Endothelial cell of umbilical vein (primary cell): ENCODE data around the gene EEF1AKMT3. TPM values are rescaled to one million over a fixed set of nuclear protein-coding genes. Genes with fewer than 3 reads are reported as not detected.

Source experiments
- BruUV-seq: library from RNA; stranded (reverse); fragments of 400-500 nt; replicated peaks from 2 replicates; lab custom pipeline; 2021; lab: Mats Ljungman, UMichigan
- CTCF ChIA-PET: fragments of 300-600, 350-600 bp; sonication (Branson Sonifier 250); formaldehyde crosslinking; loops from one replicate; lab custom pipeline; 2021; ENCODE audit warnings: antibody characterized with exemption, inconsistent platforms; lab: Charles Lee
- POLR2A ChIA-PET: fragments of 300-600, 350-600 bp; sonication (Branson Sonifier 250); formaldehyde crosslinking; loops from one replicate; lab custom pipeline; 2021; ENCODE audit warnings: antibody characterized with exemption, inconsistent platforms; lab: Charles Lee
- DNase-seq: peaks from one replicate; pipeline ENCODE4 v3.0.0-alpha.2; 2011; ENCODE audit warnings: low read depth, low spot score
- FAIRE-seq: peaks from 2 replicates; lab custom pipeline; 2011; peaks lifted over from hg19 to GRCh38; lab: Jason Lieb, UNC
- H2AFZ ChIP-seq: 2 replicates; pipeline ENCODE4 v1.6.0; 2012; ENCODE audit warnings: low read depth, low read length, control low read depth, inconsistent platforms
- H3K27ac ChIP-seq: 2 replicates; pipeline ENCODE4 v1.5.1; 2011; ENCODE audit warnings: low read depth, mild to moderate bottlenecking, control low read depth, low read length, moderate library complexity; ENCODE audit not compliant: insufficient read depth
- H3K27me3 ChIP-seq, 2 experiments: 2 replicates each; pipeline versions ENCODE4 v1.6.0 to v1.6.1; 2011; ENCODE audit warnings: low read length in 2 of 2, mixed read lengths in 1 of 2; ENCODE audit not compliant: control insufficient read depth in 2 of 2, insufficient read depth in 2 of 2
- H3K36me3 ChIP-seq, 2 experiments: 2 replicates in 1 of 2; 3 replicates in 1 of 2; pipeline ENCODE4 v1.5.1; 2011; ENCODE audit warnings: low read length in 2 of 2, mild to moderate bottlenecking in 1 of 2, moderate library complexity in 1 of 2; ENCODE audit not compliant: control insufficient read depth in 2 of 2, insufficient read depth in 2 of 2; ENCODE audit errors: extremely low read depth in 1 of 2
- H3K4me1 ChIP-seq: 3 replicates; pipeline ENCODE4 v1.5.1; 2011; ENCODE audit warnings: mild to moderate bottlenecking, low read length; ENCODE audit not compliant: control insufficient read depth, insufficient read depth; ENCODE audit errors: extremely low read depth
- H3K4me2 ChIP-seq: 2 replicates; pipeline ENCODE4 v1.6.1; 2011; ENCODE audit warnings: low read length, control low read depth, mixed read lengths; ENCODE audit not compliant: insufficient read depth
- H3K4me3 ChIP-seq, 3 experiments: fragments of 200-600 bp in 1 of 3; sonication (generic), shearing (Covaris generic) in 1 of 3; replicated peaks in 1 of 3; 2 replicates each; pipeline ENCODE4 v1.5.1; 2011 to 2016; ENCODE audit warnings: control low read depth in 3 of 3, low read length in 3 of 3, mild to moderate bottlenecking in 2 of 3, inconsistent platforms in 1 of 3, low read depth in 1 of 3, moderate library complexity in 1 of 3; ENCODE audit not compliant: insufficient read depth in 1 of 3
- H3K79me2 ChIP-seq: 2 replicates; pipeline ENCODE4 v1.6.0; 2012; ENCODE audit warnings: low read length, inconsistent platforms; ENCODE audit not compliant: control insufficient read depth, insufficient read depth
- H3K9ac ChIP-seq: replicated peaks from 2 replicates; pipeline ENCODE3; 2011; ENCODE audit warnings: low read length, control low read depth; ENCODE audit not compliant: insufficient read depth; ENCODE audit errors: extremely low read depth
- H3K9me1 ChIP-seq: replicated peaks from 3 replicates; pipeline ENCODE4 v1.6.0; 2011; ENCODE audit warnings: mild to moderate bottlenecking, low read length; ENCODE audit not compliant: control insufficient read depth, insufficient read depth; ENCODE audit errors: extremely low read depth
- H3K9me3 ChIP-seq: replicated peaks from 2 replicates; pipeline ENCODE4 v1.5.1; 2012; ENCODE audit warnings: low read length, inconsistent platforms; ENCODE audit not compliant: control insufficient read depth, insufficient read depth
- H4K20me1 ChIP-seq: replicated peaks from 2 replicates; pipeline ENCODE3; 2011; ENCODE audit warnings: mild to moderate bottlenecking, low read length; ENCODE audit not compliant: control insufficient read depth, insufficient read depth; ENCODE audit errors: extremely low read depth
- CTCF ChIP-seq, 2 donors: IDR thresholded peaks; 1 replicate in 1 of 2; 2 replicates in 1 of 2; pipeline ENCODE4 v1.5.1; 2011; ENCODE audit warnings: low read length in 2 of 2, mild to moderate bottlenecking in 2 of 2, moderate library complexity in 2 of 2, control low read depth in 1 of 2, inconsistent platforms in 1 of 2, low read depth in 1 of 2; ENCODE audit not compliant: insufficient read depth in 1 of 2; ENCODE audit errors: extremely low read depth in 1 of 2
- EZH2 ChIP-seq: IDR thresholded peaks from 2 replicates; pipeline ENCODE4 v1.6.1; 2012; ENCODE audit warnings: borderline replicate concordance, low read depth, mild to moderate bottlenecking, moderate library complexity, low read length, inconsistent platforms; ENCODE audit not compliant: severe bottlenecking
- FOS ChIP-seq: IDR thresholded peaks from 2 replicates; pipeline ENCODE4 v1.6.1; 2011; ENCODE audit warnings: mild to moderate bottlenecking, low read length, moderate library complexity, borderline replicate concordance; ENCODE audit not compliant: insufficient read depth
- GATA2 ChIP-seq: IDR thresholded peaks from 2 replicates; pipeline ENCODE4 v1.7.0; 2011; ENCODE audit warnings: low read depth, mild to moderate bottlenecking, moderate library complexity, mixed read lengths, low read length; ENCODE audit not compliant: insufficient read length, insufficient read depth
- JUN ChIP-seq: IDR thresholded peaks from 2 replicates; pipeline ENCODE4 v1.6.1; 2011; ENCODE audit warnings: borderline replicate concordance, low read depth; ENCODE audit not compliant: insufficient read length, insufficient read depth
- MAX ChIP-seq: IDR thresholded peaks from 2 replicates; pipeline ENCODE4 v1.6.1; 2011; ENCODE audit not compliant: insufficient read depth, insufficient read length
- MYC ChIP-seq: IDR thresholded peaks from one replicate; pipeline ENCODE4 v1.6.1; 2011; ENCODE audit warnings: mild to moderate bottlenecking, low read depth, low read length
- POLR2A ChIP-seq: IDR thresholded peaks from 2 replicates; pipeline ENCODE4 v1.6.1; 2012; ENCODE audit warnings: low read depth, mild to moderate bottlenecking, control low read depth, low read length
- POLR2AphosphoS5 ChIP-seq: IDR thresholded peaks from 2 replicates; pipeline ENCODE4 v1.6.1; 2012; ENCODE audit warnings: low read depth, mild to moderate bottlenecking, control low read depth, low read length, moderate library complexity; ENCODE audit not compliant: insufficient read depth
- dilution Hi-C: fragments of 300-500 bp; cut with MboI; formaldehyde crosslinking; loops from one replicate; pipeline ENCODE4 v1.15.0; 2019; ENCODE audit warnings: low sequenced_read_pairs; ENCODE audit not compliant: extremely low pct_ligation_motif_present
- intact Hi-C: fragments of 100-400 bp; cut with micrococcal nuclease; formaldehyde crosslinking; loops from one replicate; pipeline ENCODE4 v1.10.0; 2022
- polyA plus RNA-seq, 4 experiments: library from polyadenylated mRNA; depleted of rRNA in 3 of 4; stranded (reverse) in 3 of 4; unstranded in 1 of 4; fragments of >200 nt; gene quantifications; 2 replicates each; pipeline versions ENCODE4 v1.2.1 to v1.2.3, GENCODE V29; 2011 to 2012; ENCODE audit warnings: missing spikeins in 1 of 4
- total RNA-seq: library from RNA; stranded (reverse); gene quantifications from 2 replicates; pipeline ENCODE4 v1.2.3, GENCODE V29; 2021

The EEF1AKMT3 gene
- total and polyA plus RNA-seq, 2 donors (not counting 3 experiments of a cell fraction or from before 2014, with no cell fraction given), result 7.9 to 8.8 TPM

GRCh38 chr12:57809425-57809824 lies 37.0 kb downstream of the EEF1AKMT3 start:
- TF ChIP-seq MYC (no peak), FOS (no peak), POLR2AphosphoS5 (no peak), JUN (no peak), MAX (no peak), CTCF (IDR thresholded peaks at IDR 0.05; ENCODE audit: extremely low read depth in 1 of 2, insufficient read depth in 1 of 2, low read depth in 1 of 2, low read length in 2 of 2) (no peak), GATA2 (no peak), EZH2 (no peak), POLR2A (no peak)
- no peaks in the 10 kb centered on the region for H4K20me1 ChIP-seq
- ChIA-PET CTCF (no interaction called here), POLR2A (no interaction called here)
- H2AFZ ChIP-seq, result no peak overlapping the region
- intact Hi-C loops, result no loop called here
- no peaks in the 10 kb centered on the region for H3K9me3 ChIP-seq
- no peak overlapping the region for H3K9ac ChIP-seq
- BruUV-seq, result no TSS peak
- DNase-seq (no peak), FAIRE-seq (no peak)
- peaks cover 0 to 8% of the 10 kb centered on the region in 2 experiments for H3K36me3 ChIP-seq
- H3K9me1 ChIP-seq, result no peaks in the 10 kb centered on the region
- H3K4me3 ChIP-seq, result no peak overlapping the region
- dilution Hi-C loops, result no loop called here
- H3K4me1 ChIP-seq, result no peaks in the 10 kb centered on the region
- no peak overlapping the region for H3K4me2 ChIP-seq
- no peaks in the 10 kb centered on the region for H3K27me3 ChIP-seq
- no peak overlapping the region for H3K27ac ChIP-seq
- no peaks in the 10 kb centered on the region for H3K79me2 ChIP-seq
